KOPT-K1 (cell line): ENCODE data around the gene TGFB1I1.

Experiments
- H3K27ac ChIP-seq: fragments of 200-600 bp; sonication (generic); 2 replicates; pipeline ENCODE4 v1.5.1; 2016; ENCODE audit warnings: antibody characterized with exemption, mild to moderate bottlenecking, low read depth, low read length; ENCODE audit not compliant: poor library complexity, severe bottlenecking
- H3K36me3 ChIP-seq: fragments of 200-600 bp; sonication (generic); 2 replicates; pipeline ENCODE4 v1.5.1; 2017; ENCODE audit warnings: antibody characterized with exemption, mild to moderate bottlenecking, low read length, moderate library complexity; ENCODE audit not compliant: insufficient read depth
- H3K9me3 ChIP-seq: fragments of 200-600 bp; sonication (generic); 2 replicates; pipeline ENCODE4 v1.5.1; 2017; ENCODE audit warnings: antibody characterized with exemption, low read length, mild to moderate bottlenecking; ENCODE audit not compliant: insufficient read depth, poor library complexity, severe bottlenecking

TGFB1I1 gene

GRCh38 chr16:31459687-31460581, 12.0 kb upstream of the TGFB1I1 start:
- H3K9me3 ChIP-seq = no peaks in the 10 kb centered on the region
- peaks cover 54% of the 10 kb centered on the region; the same call in 1 of the 2 replicates for H3K36me3 ChIP-seq
- H3K27ac ChIP-seq = peak overlapping the region; percentile 85

GRCh38 chr16:31460582-31461002, 11.4 kb upstream of the TGFB1I1 start:
- peak overlapping the region; percentile 85 for H3K27ac ChIP-seq
- peaks cover 52% of the 10 kb centered on the region; the same call in 1 of the 2 replicates for H3K36me3 ChIP-seq

GRCh38 chr16:31461201-31461920, 10.6 kb upstream of the TGFB1I1 start:
- no peaks in the 10 kb centered on the region for H3K9me3 ChIP-seq
- H3K36me3 ChIP-seq = peaks cover 52% of the 10 kb centered on the region
- no peak overlapping the region for H3K27ac ChIP-seq

More at GRCh38 chr16:31460582-31461002, 11.4 kb upstream of the TGFB1I1 start:
- H3K9me3 ChIP-seq = no peaks in the 10 kb centered on the region

- Histone ChIP-seq H3K27ac (no peak overlapping the region), H3K36me3 (peaks cover 52% of the 10 kb centered on the region), H3K9me3 (no peaks in the 10 kb centered on the region)
These were observed 9.8 kb upstream of the TGFB1I1 start for GRCh38 chr16:31461921-31462804.

GRCh38 chr16:31464348-31464769, 7.6 kb upstream of the TGFB1I1 start:
- Histone ChIP-seq H3K9me3 (no peaks in the 10 kb centered on the region), H3K27ac (no peak overlapping the region), H3K36me3 (peaks cover 49% of the 10 kb centered on the region)

- no peaks in the 10 kb centered on the region for H3K9me3 ChIP-seq
- no peak overlapping the region for H3K27ac ChIP-seq
- peaks cover 49% of the 10 kb centered on the region for H3K36me3 ChIP-seq
These were observed 7.1 kb upstream of the TGFB1I1 start for GRCh38 chr16:31464781-31465260.

- no peak overlapping the region for H3K27ac ChIP-seq
- peaks cover 49% of the 10 kb centered on the region for H3K36me3 ChIP-seq
- H3K9me3 ChIP-seq = no peaks in the 10 kb centered on the region
These were observed 6.1 kb upstream of the TGFB1I1 start for GRCh38 chr16:31465788-31466370.

GRCh38 chr16:31466381-31466841, 5.5 kb upstream of the TGFB1I1 start:
- peak overlapping the region; percentile 53 for H3K27ac ChIP-seq
- H3K36me3 ChIP-seq = peaks cover 49% of the 10 kb centered on the region
- H3K9me3 ChIP-seq = no peaks in the 10 kb centered on the region

GRCh38 chr16:31467151-31467773, 4.7 kb upstream of the TGFB1I1 start:
- peaks cover 42% of the 10 kb centered on the region for H3K36me3 ChIP-seq
- peak overlapping the region; percentile 53 for H3K27ac ChIP-seq
- no peaks in the 10 kb centered on the region for H3K9me3 ChIP-seq

GRCh38 chr16:31467858-31468257, 4.1 kb upstream of the TGFB1I1 start:
- no peaks in the 10 kb centered on the region for H3K9me3 ChIP-seq
- H3K27ac ChIP-seq = no peak overlapping the region
- H3K36me3 ChIP-seq = peaks cover 36% of the 10 kb centered on the region

GRCh38 chr16:31470615-31471014, 1.3 kb upstream of the TGFB1I1 start:
- H3K27ac ChIP-seq = no peak overlapping the region

GRCh38 chr16:31471241-31471874, 594 bp upstream of the TGFB1I1 start:
- no peak overlapping the region for H3K27ac ChIP-seq
- no peaks in the 10 kb centered on the region for H3K9me3 ChIP-seq
- peaks cover 9% of the 10 kb centered on the region for H3K36me3 ChIP-seq

More at GRCh38 chr16:31470615-31471014, 1.3 kb upstream of the TGFB1I1 start:
- H3K9me3 ChIP-seq = no peaks in the 10 kb centered on the region
- H3K36me3 ChIP-seq = peaks cover 16% of the 10 kb centered on the region

GRCh38 chr16:31472709-31473203, 804 bp downstream of the TGFB1I1 start:
- H3K36me3 ChIP-seq = no peaks in the 10 kb centered on the region
- H3K27ac ChIP-seq = no peak overlapping the region
- no peaks in the 10 kb centered on the region for H3K9me3 ChIP-seq
